T47D (cell line): ENCODE measurements around the gene FPGS.

ENCODE experiments used
- DNase-seq, 2 experiments: peaks; one replicate each; pipeline versions ENCODE4 v3.0.0 to v3.0.0-alpha.2; 2011 to 2012; ENCODE audit warnings: low read depth in 1 of 2, low spot score in 1 of 2
- JUND ChIP-seq: IDR thresholded peaks from 2 replicates; pipeline ENCODE4 v1.6.1; 2012; ENCODE audit warnings: low read depth
- in situ Hi-C: cut with HindIII; loops from 2 replicates; pipeline ENCODE4 v1.10.0; 2016; ENCODE audit warnings: low sequenced_read_pairs, low pct_unique_long_range_greater_than_20kb

The FPGS gene

GRCh38 chr9:127847833-127848755 lies 45.4 kb downstream of the FPGS start:
- DNase-seq = no peak
- in situ Hi-C loops = no loop called here
- TF ChIP-seq JUND = no peak

DNA sequence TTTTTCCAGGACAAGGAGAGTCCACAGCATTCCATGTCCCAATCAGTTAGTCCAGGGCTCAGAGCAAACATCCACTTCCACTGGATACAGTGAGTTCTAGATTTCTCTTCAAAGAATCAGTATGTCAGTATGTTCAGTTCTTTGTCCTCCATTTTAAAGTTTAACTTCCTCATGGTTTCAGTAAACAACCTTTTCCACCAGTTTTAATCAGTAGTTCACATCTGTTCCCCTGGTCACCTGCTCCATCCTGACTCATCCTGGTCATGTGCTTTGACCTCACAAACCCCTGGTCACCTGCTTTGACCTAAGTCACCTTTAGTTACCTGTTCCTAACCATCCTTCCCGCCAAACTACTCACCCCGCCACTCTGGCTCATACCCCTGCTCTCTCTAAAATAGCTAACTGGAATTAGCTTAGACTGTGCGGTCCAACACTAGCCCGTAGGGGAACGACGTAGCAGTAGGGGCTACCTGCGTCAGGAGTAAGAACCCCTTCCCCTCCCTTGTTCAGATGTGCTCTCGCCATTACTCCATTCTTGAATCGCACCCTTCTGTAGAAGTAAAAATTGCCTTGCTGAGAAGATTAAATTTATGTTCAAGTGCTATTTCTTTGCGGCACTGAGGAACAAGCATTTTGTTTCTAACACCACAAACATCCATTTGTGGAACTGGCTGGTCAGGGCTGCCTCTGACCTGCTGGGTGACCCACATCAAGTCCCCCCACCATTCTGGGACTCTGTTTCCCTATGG lies 46.2 kb downstream of the FPGS start:
- no peak for TF ChIP-seq JUND

GRCh38 chr9:127850286-127850830 lies 47.7 kb downstream of the FPGS start:
- no peak for TF ChIP-seq JUND
- in situ Hi-C loops = no loop called here
- no peak for DNase-seq

More for the DNA sequence above, 46.2 kb downstream of the FPGS start:
- in situ Hi-C loops = no loop called here
- no peak for DNase-seq

- in situ Hi-C loops = no loop called here
- TF ChIP-seq JUND = no peak
- no peak for DNase-seq
Measured at GRCh38 chr9:127852829-127853228, 50.1 kb downstream of the FPGS start.

DNA sequence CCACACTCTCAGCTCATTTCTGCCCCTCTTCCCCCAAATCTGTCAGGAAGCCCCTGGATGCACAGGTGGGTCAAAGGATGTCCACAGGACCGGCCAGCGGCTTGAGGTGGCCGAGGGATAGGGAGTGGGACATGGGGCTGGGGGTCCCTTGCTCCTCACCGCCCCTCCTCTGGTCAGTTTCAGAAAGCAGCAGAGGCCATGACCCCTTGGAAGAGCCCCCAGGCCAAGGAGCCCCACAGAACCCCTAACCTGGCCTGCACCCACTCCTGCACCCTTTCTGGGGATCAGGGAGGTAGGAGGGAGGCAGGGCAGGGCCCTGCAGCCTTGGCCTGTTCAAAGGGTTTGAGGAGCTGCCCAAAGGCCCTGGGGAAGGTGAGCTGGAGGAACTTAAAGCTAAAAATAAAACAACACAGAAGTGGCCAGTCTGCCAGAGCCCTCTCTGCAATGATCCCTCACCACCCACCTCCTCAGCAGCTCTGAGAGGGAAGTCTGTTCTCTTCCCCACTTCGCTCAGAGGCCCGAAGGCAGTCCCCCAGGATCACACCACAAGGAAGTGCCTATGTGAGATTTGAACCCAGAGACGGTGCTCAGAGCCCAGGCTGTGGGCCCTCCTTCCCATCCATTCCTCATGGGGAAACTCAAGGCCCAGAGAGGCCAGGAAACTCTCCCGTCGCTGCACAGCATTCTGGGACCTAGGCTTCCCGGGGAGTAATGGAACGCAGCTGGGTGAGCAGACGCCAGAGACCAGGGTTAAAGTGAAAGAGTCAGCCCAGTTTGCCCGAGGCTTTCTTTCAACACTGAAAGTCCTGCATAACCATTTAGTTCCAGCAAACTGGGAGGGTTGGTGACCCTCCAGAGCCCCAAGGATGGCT lies 50.9 kb downstream of the FPGS start:
- in situ Hi-C loops = no loop called here
- DNase-seq = no peak
- no peak for TF ChIP-seq JUND

GRCh38 chr9:127854184-127854806 lies 51.6 kb downstream of the FPGS start, which contains the start of gene ENG:
Gene ENG, minus strand, starts transcription at chr9:127854658. Its CDS starts 303 bp downstream, at chr9:127854355.
- TF ChIP-seq JUND = no peak
- DNase-seq = peak; percentile 71 to 77
- in situ Hi-C loops = no loop called here

GRCh38 chr9:127854960-127855359 lies 52.3 kb downstream of the FPGS start:
- in situ Hi-C loops = no loop called here
- TF ChIP-seq JUND = no peak
- DNase-seq = no peak

- in situ Hi-C loops = no loop called here
- no peak for DNase-seq
- no peak for TF ChIP-seq JUND
Measured at GRCh38 chr9:127855522-127855921, 52.8 kb downstream of the FPGS start.

- no peak for TF ChIP-seq JUND
- in situ Hi-C loops = no loop called here
Measured at GRCh38 chr9:127856094-127856728, 53.5 kb downstream of the FPGS start.

GRCh38 chr9:127856729-127857116 lies 54.0 kb downstream of the FPGS start:
- TF ChIP-seq JUND = no peak
- no peak for DNase-seq
- in situ Hi-C loops = no loop called here

More at GRCh38 chr9:127856094-127856728, 53.5 kb downstream of the FPGS start:
- DNase-seq = no peak

DNA sequence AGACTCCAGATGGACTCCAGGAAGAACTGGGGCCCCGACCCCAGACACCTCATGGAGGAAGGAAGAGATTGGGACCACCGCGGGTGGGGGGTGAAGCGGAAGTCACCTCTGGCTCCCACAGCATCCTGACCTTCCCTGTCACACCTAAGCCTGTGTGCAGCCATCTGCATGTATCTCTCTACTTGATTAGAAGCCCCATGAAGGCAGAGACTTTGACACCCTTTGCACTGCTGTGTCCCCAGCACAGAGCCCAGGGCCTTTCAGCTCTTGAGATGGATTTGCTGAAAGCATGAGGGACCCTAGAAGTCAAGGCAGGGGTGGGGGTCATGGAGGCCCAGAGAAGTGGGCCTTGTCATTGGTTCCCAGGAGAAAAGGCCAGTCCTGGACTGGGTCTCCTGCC lies 54.6 kb downstream of the FPGS start:
- no peak for TF ChIP-seq JUND
- no peak for DNase-seq
- in situ Hi-C loops = no loop called here
